ENCODE results near the gene ADGRA1. TPM values are rescaled to one million over a fixed set of nuclear protein-coding genes. Genes with fewer than 3 reads are reported as not detected.

The ADGRA1 gene
- total RNA-seq, 4 donors from 2014 or later: 0.13 to 0.40 (median 0.29) TPM

- intact Hi-C loops (cut with DNase I): no loop called here
- 60 to 77% methylated on average over 19 to 34 of the region's 40 CpGs for WGBS, 2 donors
- Histone ChIP-seq H3K27me3 (no peaks in the 10 kb centered on the region), H3K4me3 (replicated peaks in 1 of 3) (no peak overlapping the region), H3K4me1 (no peaks in the 10 kb centered on the region), H3K27ac (no peak overlapping the region), H3K9me3 (no peaks in the 10 kb centered on the region), H3K36me3 (no peaks in the 10 kb centered on the region)
- no peak for DNase-seq
- TF ChIP-seq CTCF (IDR thresholded peaks at IDR 0.05) (no peak), POLR2A (IDR thresholded peaks at IDR 0.05) (no peak)
Measured at GRCh38 chr10:133104068-133104962, 16.6 kb downstream of the ADGRA1 start.

GRCh38 chr10:133104963-133105640 is 17.4 kb downstream of the ADGRA1 start:
- Histone ChIP-seq H3K4me3 (replicated peaks in 1 of 3) (no peak overlapping the region), H3K27ac (no peak overlapping the region), H3K9me3 (no peaks in the 10 kb centered on the region), H3K27me3 (no peaks in the 10 kb centered on the region), H3K36me3 (no peaks in the 10 kb centered on the region), H3K4me1 (no peaks in the 10 kb centered on the region)
- WGBS, 2 donors: 72 to 79% methylated on average over 24 to 27 of the region's 30 CpGs
- no peak for DNase-seq
- intact Hi-C loops (cut with DNase I): no loop called here
- TF ChIP-seq POLR2A (IDR thresholded peaks at IDR 0.05): no peak
- no peak for TF ChIP-seq CTCF (IDR thresholded peaks at IDR 0.05)

- WGBS, 2 donors: 65 to 84% methylated on average over 14 of the region's 19 CpGs
- intact Hi-C loops (cut with DNase I): no loop called here
- DNase-seq: no peak
- Histone ChIP-seq H3K9me3 (no peaks in the 10 kb centered on the region), H3K4me3 (replicated peaks in 1 of 3) (no peak overlapping the region), H3K36me3 (no peaks in the 10 kb centered on the region), H3K4me1 (no peaks in the 10 kb centered on the region), H3K27ac (no peak overlapping the region), H3K27me3 (no peaks in the 10 kb centered on the region)
- TF ChIP-seq POLR2A (IDR thresholded peaks at IDR 0.05): no peak
- no peak for TF ChIP-seq CTCF (IDR thresholded peaks at IDR 0.05)
Measured at GRCh38 chr10:133105686-133106390, 18.1 kb downstream of the ADGRA1 start.

- intact Hi-C loops (cut with DNase I): no loop called here
- Histone ChIP-seq H3K27ac (no peak overlapping the region), H3K36me3 (no peaks in the 10 kb centered on the region), H3K4me3 (replicated peaks in 1 of 3) (no peak overlapping the region), H3K4me1 (no peaks in the 10 kb centered on the region), H3K27me3 (no peaks in the 10 kb centered on the region), H3K9me3 (no peaks in the 10 kb centered on the region)
- no peak for DNase-seq
- WGBS, 2 donors: 92 to 94% methylated on average over 12 to 16 of the region's 18 CpGs
- TF ChIP-seq POLR2A (IDR thresholded peaks at IDR 0.05): no peak
- TF ChIP-seq CTCF (IDR thresholded peaks at IDR 0.05): no peak
Measured at GRCh38 chr10:133106516-133106915, 18.8 kb downstream of the ADGRA1 start.
